Mesothelial cell of epicardium (in vitro differentiated cells): Measurements from ENCODE around the gene HLA-DMB. TPM values are rescaled to one million over a fixed set of nuclear protein-coding genes. Genes with fewer than 3 reads are reported as not detected.

ENCODE experiments used
- DNase-seq, 2 experiments: peaks; one replicate each; pipeline ENCODE4 v3.0.0; 2021; ENCODE audit warnings: low spot score in 2 of 2; ENCODE audit not compliant: unreplicated experiment in 2 of 2
- H3K27ac Mint-ChIP-seq: 2 replicates; pipeline ENCODE4 v1.8.0; 2021; ENCODE audit warnings: mixed read lengths
- H3K27me3 Mint-ChIP-seq: 2 replicates; pipeline ENCODE4 v1.8.0; 2021; ENCODE audit warnings: low read depth, mixed read lengths
- H3K36me3 Mint-ChIP-seq: 2 replicates; pipeline ENCODE4 v1.8.0; 2021; ENCODE audit warnings: mixed read lengths
- H3K4me1 Mint-ChIP-seq: 2 replicates; pipeline ENCODE4 v1.8.0; 2021; ENCODE audit warnings: mixed read lengths
- H3K4me3 Mint-ChIP-seq: 2 replicates; pipeline ENCODE4 v1.8.0; 2021; ENCODE audit warnings: mild to moderate bottlenecking, moderate library complexity, mixed read lengths
- H3K9me3 Mint-ChIP-seq: 2 replicates; pipeline ENCODE4 v1.8.0; 2021; ENCODE audit warnings: mixed read lengths
- total RNA-seq: library from RNA; stranded (reverse); gene quantifications from 3 replicates; pipeline ENCODE4 v1.2.1, GENCODE V29; 2021
- TF ChIP-seq, protein P1 (sequence below): fragments of 200-600 bp; sonication (generic); IDR thresholded peaks from one replicate; pipeline ENCODE4 v1.5.0; 2021; ENCODE audit warnings: antibody characterized with exemption; ENCODE audit not compliant: unreplicated experiment

HLA-DMB gene
- total RNA-seq, 1 donor from 2014 or later, result not detected

- H3K27ac Mint-ChIP-seq, result no peak overlapping the region
- peaks cover 74% of the 10 kb centered on the region for H3K27me3 Mint-ChIP-seq
- no peaks in the 10 kb centered on the region for H3K36me3 Mint-ChIP-seq
- no peaks in the 10 kb centered on the region for H3K9me3 Mint-ChIP-seq
- H3K4me3 Mint-ChIP-seq, result no peak overlapping the region
- DNase-seq, result no peak
- TF ChIP-seq, protein P1, sequence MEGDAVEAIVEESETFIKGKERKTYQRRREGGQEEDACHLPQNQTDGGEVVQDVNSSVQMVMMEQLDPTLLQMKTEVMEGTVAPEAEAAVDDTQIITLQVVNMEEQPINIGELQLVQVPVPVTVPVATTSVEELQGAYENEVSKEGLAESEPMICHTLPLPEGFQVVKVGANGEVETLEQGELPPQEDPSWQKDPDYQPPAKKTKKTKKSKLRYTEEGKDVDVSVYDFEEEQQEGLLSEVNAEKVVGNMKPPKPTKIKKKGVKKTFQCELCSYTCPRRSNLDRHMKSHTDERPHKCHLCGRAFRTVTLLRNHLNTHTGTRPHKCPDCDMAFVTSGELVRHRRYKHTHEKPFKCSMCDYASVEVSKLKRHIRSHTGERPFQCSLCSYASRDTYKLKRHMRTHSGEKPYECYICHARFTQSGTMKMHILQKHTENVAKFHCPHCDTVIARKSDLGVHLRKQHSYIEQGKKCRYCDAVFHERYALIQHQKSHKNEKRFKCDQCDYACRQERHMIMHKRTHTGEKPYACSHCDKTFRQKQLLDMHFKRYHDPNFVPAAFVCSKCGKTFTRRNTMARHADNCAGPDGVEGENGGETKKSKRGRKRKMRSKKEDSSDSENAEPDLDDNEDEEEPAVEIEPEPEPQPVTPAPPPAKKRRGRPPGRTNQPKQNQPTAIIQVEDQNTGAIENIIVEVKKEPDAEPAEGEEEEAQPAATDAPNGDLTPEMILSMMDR, result no peak
- H3K4me1 Mint-ChIP-seq, result no peaks in the 10 kb centered on the region
Observed at GRCh38 chr6:32936239-32937152, 4.3 kb downstream of the HLA-DMB start.

GRCh38 chr6:32935551-32936238 lies 5.1 kb downstream of the HLA-DMB start:
- no peak for DNase-seq
- Mint-ChIP-seq H3K9me3 (no peaks in the 10 kb centered on the region), H3K4me3 (no peak overlapping the region), H3K27ac (no peak overlapping the region), H3K36me3 (no peaks in the 10 kb centered on the region), H3K27me3 (peaks cover 77% of the 10 kb centered on the region), H3K4me1 (no peaks in the 10 kb centered on the region)
- TF ChIP-seq, protein P1, result no peak

- H3K36me3 Mint-ChIP-seq, result no peaks in the 10 kb centered on the region
- TF ChIP-seq, protein P1, result peak; percentile 76
- peak; percentile 50 to 78 for DNase-seq
- H3K27me3 Mint-ChIP-seq, result peaks cover 83% of the 10 kb centered on the region
- H3K4me3 Mint-ChIP-seq, result no peak overlapping the region
- no peaks in the 10 kb centered on the region for H3K4me1 Mint-ChIP-seq
- no peaks in the 10 kb centered on the region for H3K9me3 Mint-ChIP-seq
- no peak overlapping the region for H3K27ac Mint-ChIP-seq
Observed at GRCh38 chr6:32933661-32934085, 7.2 kb downstream of the HLA-DMB start.

DNA sequence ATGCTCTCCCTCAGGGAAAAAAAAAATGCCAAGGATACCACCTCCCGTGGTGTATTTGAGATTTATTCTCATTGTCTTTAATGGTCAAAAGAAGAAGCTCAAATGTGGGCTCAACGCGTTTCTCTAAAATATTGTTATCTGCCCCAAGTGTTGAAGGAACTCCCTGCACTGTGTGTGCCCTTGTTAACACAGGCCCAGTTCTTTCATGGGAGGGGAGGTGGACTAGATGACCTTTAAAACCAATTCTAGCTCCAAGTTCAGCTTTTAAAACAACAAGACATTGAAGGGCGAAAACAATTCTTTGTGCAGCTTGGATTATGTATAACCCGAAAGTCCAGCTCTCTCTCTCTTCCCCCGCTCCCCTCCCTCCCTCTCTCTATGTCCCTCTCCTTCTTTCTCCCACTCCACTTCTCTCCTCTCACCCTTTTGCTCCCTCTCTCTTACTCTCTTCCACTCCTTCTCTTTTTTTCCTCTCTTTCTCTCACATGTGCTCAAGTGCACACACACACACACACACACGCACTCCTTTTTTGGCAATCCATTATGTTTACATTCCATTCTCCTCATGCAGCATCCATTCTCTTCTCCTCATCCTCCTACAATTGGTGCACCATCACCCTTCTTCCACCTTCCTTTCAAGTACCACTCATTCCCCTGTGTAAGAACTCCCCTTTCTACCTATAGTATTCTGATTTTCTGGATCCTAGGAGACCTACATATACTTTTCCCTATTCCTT lies 8.5 kb downstream of the HLA-DMB start:
- Mint-ChIP-seq H3K4me1 (no peaks in the 10 kb centered on the region), H3K4me3 (no peak overlapping the region), H3K9me3 (no peaks in the 10 kb centered on the region), H3K27ac (no peak overlapping the region), H3K36me3 (no peaks in the 10 kb centered on the region), H3K27me3 (peaks cover 77% of the 10 kb centered on the region)
- TF ChIP-seq, protein P1, result no peak
- DNase-seq, result no peak

GRCh38 chr6:32931211-32931610 lies 9.6 kb downstream of the HLA-DMB start:
- Mint-ChIP-seq H3K4me1 (no peaks in the 10 kb centered on the region), H3K27ac (no peak overlapping the region)

More at GRCh38 chr6:32931211-32931610, 9.6 kb downstream of the HLA-DMB start:
- H3K36me3 Mint-ChIP-seq, result no peaks in the 10 kb centered on the region
- H3K4me3 Mint-ChIP-seq, result no peak overlapping the region
- DNase-seq, result no peak
- TF ChIP-seq, protein P1, result no peak
- no peaks in the 10 kb centered on the region for H3K9me3 Mint-ChIP-seq
- peaks cover 68% of the 10 kb centered on the region for H3K27me3 Mint-ChIP-seq
